Panc1 (cell line): ENCODE results near the gene IL32. TPM values are rescaled to one million over a fixed set of nuclear protein-coding genes. Genes with fewer than 3 reads are reported as not detected.
A peak's percentile ranks its signal among the peaks of the same experiment; 100 is the strongest.

Experiments
- ATAC-seq: fragments of 200-7000 bp; cut with Tn5 transposase; 2 replicates; pipeline ENCODE4 v1.9.1; 2020; ENCODE audit warnings: mild to moderate bottlenecking, moderate library complexity
- BruUV-seq: library from RNA; stranded (reverse); fragments of 400-500 nt; replicated peaks from 2 replicates; lab custom pipeline; 2021; lab: Mats Ljungman, UMichigan
- CTCF ChIA-PET: fragments of 300-600 bp; sonication (Branson Sonifier 250); formaldehyde crosslinking; loops from one replicate; lab custom pipeline; 2022; ENCODE audit warnings: antibody characterized with exemption; lab: Charles Lee
- POLR2A ChIA-PET: fragments of 300-600 bp; sonication (Branson Sonifier 250); formaldehyde crosslinking; loops from one replicate; lab custom pipeline; 2022; ENCODE audit warnings: antibody characterized with exemption; lab: Charles Lee
- DNase-seq: peaks from one replicate; pipeline ENCODE4 v3.0.0-alpha.2; 2010; ENCODE audit warnings: low read depth, low spot score
- H3K27ac ChIP-seq: 2 replicates; pipeline ENCODE4 v1.5.1; 2011; ENCODE audit warnings: mild to moderate bottlenecking, low read length, inconsistent platforms
- H3K27me3 ChIP-seq: fragments of 200-500 bp; sonication (Bioruptor generic); 2 replicates; pipeline ENCODE4 v1.6.0; 2014; ENCODE audit warnings: low read length, inconsistent platforms; ENCODE audit not compliant: control insufficient read depth, insufficient read depth
- H3K36me3 ChIP-seq: fragments of 200-500 bp; sonication (Bioruptor generic); 2 replicates; pipeline ENCODE4 v1.5.1; 2014; ENCODE audit warnings: inconsistent platforms, mild to moderate bottlenecking, low read length, moderate library complexity; ENCODE audit not compliant: control insufficient read depth, insufficient read depth
- H3K4me1 ChIP-seq: 2 replicates; pipeline ENCODE4 v1.5.1; 2011; ENCODE audit warnings: inconsistent platforms, mild to moderate bottlenecking, low read length, moderate library complexity; ENCODE audit not compliant: control insufficient read depth, insufficient read depth
- H3K4me3 ChIP-seq, 2 experiments: 2 replicates each; pipeline ENCODE4 v1.5.1; 2011 to 2012; ENCODE audit warnings: low read depth in 2 of 2, low read length in 2 of 2, mild to moderate bottlenecking in 2 of 2, inconsistent platforms in 1 of 2, moderate library complexity in 1 of 2
- H3K9me3 ChIP-seq: fragments of 200-500 bp; sonication (Bioruptor generic); 2 replicates; pipeline ENCODE4 v1.5.1; 2014; ENCODE audit warnings: low read depth, mild to moderate bottlenecking, inconsistent platforms, low read length, moderate library complexity; ENCODE audit not compliant: control insufficient read depth, insufficient read depth
- POLR2AphosphoS5 ChIP-seq: IDR thresholded peaks from 2 replicates; pipeline ENCODE4 v1.6.1; 2012; ENCODE audit warnings: mild to moderate bottlenecking, low read depth, low read length, moderate library complexity
- SIN3A ChIP-seq: IDR thresholded peaks from 2 replicates; pipeline ENCODE4 v1.6.1; 2012; ENCODE audit warnings: low read depth, mild to moderate bottlenecking, low read length, moderate library complexity, borderline replicate concordance; ENCODE audit not compliant: insufficient read depth
- TCF7L2 ChIP-seq: IDR thresholded peaks from 2 replicates; pipeline ENCODE4 v1.6.1; 2011; ENCODE audit warnings: mild to moderate bottlenecking, low read depth, low read length, inconsistent platforms
- in situ Hi-C: cut with HindIII; loops from 2 replicates; pipeline ENCODE4 v1.10.0; 2016; ENCODE audit warnings: low sequenced_read_pairs, low pct_unique_long_range_greater_than_20kb
- intact Hi-C: fragments of 100-400 bp; cut with micrococcal nuclease; formaldehyde crosslinking; loops from one replicate; pipeline ENCODE4 v1.10.0; 2022; ENCODE audit not compliant: unreplicated experiment
- total RNA-seq: library from RNA; stranded (reverse); gene quantifications from one replicate; pipeline ENCODE4 v1.2.1, GENCODE V29; 2021; ENCODE audit not compliant: unreplicated experiment
- TF ChIP-seq, protein P1 (sequence below): fragments of 450-650 bp; IDR thresholded peaks from 2 replicates; pipeline ENCODE4 v1.5.1; 2017; ENCODE audit warnings: mild to moderate bottlenecking
- TF ChIP-seq, protein P2 (sequence below), 2 experiments: IDR thresholded peaks; 2 replicates each; pipeline ENCODE4 v1.6.1; 2011 to 2012; ENCODE audit warnings: low read depth in 2 of 2, control low read depth in 1 of 2, low read length in 1 of 2, mild to moderate bottlenecking in 1 of 2, moderate library complexity in 1 of 2; ENCODE audit not compliant: insufficient read depth in 1 of 2

The IL32 gene
- total RNA-seq, 1 experiment from 2014 or later: 17.1 TPM

DNA sequence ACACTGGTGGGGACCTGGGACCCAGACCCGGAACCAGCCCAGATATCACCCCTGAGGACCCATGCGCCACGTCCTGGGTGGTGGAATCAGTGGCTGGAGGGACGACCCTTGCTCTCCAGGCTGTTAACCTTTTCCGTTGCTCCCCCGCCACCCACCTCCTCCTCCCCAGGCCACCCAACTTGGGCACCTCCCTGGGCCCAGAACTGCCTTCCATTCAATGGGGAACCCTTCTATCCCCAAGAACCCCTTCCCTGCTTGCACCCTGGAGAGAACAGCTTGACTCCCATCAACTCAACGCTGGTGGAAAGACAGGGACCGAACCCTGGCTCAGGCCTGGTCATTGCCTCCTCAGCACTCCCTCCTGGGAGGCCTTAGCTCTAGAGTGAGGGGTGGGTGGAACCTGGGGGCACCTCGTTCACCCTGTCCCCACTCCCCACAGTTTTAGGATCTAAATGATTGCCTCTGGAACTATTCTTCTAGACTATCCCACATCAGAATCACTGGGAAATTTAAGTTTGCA, 5.7 kb upstream of the IL32 start:
- H3K27ac ChIP-seq: peak overlapping the region; percentile 83
- no peak for DNase-seq
- H3K36me3 ChIP-seq: no peaks in the 10 kb centered on the region
- H3K27me3 ChIP-seq: no peaks in the 10 kb centered on the region
- ATAC-seq: no peak
- TF ChIP-seq, protein P1, sequence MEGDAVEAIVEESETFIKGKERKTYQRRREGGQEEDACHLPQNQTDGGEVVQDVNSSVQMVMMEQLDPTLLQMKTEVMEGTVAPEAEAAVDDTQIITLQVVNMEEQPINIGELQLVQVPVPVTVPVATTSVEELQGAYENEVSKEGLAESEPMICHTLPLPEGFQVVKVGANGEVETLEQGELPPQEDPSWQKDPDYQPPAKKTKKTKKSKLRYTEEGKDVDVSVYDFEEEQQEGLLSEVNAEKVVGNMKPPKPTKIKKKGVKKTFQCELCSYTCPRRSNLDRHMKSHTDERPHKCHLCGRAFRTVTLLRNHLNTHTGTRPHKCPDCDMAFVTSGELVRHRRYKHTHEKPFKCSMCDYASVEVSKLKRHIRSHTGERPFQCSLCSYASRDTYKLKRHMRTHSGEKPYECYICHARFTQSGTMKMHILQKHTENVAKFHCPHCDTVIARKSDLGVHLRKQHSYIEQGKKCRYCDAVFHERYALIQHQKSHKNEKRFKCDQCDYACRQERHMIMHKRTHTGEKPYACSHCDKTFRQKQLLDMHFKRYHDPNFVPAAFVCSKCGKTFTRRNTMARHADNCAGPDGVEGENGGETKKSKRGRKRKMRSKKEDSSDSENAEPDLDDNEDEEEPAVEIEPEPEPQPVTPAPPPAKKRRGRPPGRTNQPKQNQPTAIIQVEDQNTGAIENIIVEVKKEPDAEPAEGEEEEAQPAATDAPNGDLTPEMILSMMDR: no peak
- no peak for TF ChIP-seq SIN3A
- TF ChIP-seq TCF7L2: no peak
- CTCF ChIA-PET: interaction anchor here (0.8 to 2.2 kb wide), 4 partner anchors 28 to 1218 kb away, joined by 3 to 6 read pairs (median 4); no protein-coding TSS in a partner anchor
- intact Hi-C loops: loop anchor here (10.0 kb wide), 1 partner anchor 65 kb away; no protein-coding TSS in a partner anchor
- no TSS peak for BruUV-seq
- H3K9me3 ChIP-seq: no peaks in the 10 kb centered on the region
- H3K4me3 ChIP-seq: peak overlapping the region; percentile 58 to 74
- POLR2A ChIA-PET: no interaction called here
- in situ Hi-C loops: no loop called here
- peaks cover 2% of the 10 kb centered on the region for H3K4me1 ChIP-seq

DNA sequence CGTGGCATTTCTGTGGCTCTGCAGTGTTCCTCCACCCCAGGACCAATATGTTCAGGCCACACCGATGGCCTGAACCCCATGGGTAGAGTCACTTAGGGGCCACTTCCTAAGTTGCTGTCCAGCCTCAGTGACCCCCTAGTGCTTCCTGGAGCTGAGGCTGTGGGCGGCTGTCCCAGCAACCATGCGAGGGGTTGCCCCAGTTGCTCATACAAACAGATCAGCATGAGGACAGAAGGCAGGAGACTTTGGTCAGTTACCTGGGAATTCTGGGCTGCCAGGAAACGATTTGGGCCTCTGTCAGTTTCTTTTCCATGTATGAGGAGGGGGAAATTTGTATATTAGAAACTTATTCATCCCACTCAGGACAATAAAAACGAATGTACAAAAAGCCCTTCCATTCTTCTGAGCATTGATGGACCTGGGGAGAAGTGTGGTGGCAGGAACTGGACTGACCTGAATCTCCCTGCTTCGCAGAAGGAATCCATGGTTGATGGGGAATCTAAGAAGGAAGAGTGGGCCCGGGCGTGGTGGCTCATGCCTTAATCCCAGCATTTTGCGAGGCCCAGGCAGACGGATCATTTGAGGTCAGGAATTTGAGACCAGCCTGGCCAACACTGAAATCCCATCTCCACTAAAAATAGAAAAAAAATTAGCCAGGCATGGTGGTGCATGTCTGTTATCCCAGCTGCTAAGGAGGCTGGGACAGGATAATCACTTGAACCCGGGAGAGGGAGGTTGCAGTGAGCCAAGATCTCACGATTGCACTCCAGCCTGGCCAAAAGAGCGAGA, 4.9 kb upstream of the IL32 start:
- ChIA-PET POLR2A (no interaction called here), CTCF (interaction anchor here (2.2 kb wide), 1 partner anchor 69 kb away, joined by 6 read pairs; no protein-coding TSS in a partner anchor)
- BruUV-seq: no TSS peak
- no peaks in the 10 kb centered on the region for H3K27me3 ChIP-seq
- no peaks in the 10 kb centered on the region for H3K36me3 ChIP-seq
- TF ChIP-seq TCF7L2 (no peak), POLR2AphosphoS5 (no peak), SIN3A (no peak)
- TF ChIP-seq, protein P1: no peak
- TF ChIP-seq, protein P2, sequence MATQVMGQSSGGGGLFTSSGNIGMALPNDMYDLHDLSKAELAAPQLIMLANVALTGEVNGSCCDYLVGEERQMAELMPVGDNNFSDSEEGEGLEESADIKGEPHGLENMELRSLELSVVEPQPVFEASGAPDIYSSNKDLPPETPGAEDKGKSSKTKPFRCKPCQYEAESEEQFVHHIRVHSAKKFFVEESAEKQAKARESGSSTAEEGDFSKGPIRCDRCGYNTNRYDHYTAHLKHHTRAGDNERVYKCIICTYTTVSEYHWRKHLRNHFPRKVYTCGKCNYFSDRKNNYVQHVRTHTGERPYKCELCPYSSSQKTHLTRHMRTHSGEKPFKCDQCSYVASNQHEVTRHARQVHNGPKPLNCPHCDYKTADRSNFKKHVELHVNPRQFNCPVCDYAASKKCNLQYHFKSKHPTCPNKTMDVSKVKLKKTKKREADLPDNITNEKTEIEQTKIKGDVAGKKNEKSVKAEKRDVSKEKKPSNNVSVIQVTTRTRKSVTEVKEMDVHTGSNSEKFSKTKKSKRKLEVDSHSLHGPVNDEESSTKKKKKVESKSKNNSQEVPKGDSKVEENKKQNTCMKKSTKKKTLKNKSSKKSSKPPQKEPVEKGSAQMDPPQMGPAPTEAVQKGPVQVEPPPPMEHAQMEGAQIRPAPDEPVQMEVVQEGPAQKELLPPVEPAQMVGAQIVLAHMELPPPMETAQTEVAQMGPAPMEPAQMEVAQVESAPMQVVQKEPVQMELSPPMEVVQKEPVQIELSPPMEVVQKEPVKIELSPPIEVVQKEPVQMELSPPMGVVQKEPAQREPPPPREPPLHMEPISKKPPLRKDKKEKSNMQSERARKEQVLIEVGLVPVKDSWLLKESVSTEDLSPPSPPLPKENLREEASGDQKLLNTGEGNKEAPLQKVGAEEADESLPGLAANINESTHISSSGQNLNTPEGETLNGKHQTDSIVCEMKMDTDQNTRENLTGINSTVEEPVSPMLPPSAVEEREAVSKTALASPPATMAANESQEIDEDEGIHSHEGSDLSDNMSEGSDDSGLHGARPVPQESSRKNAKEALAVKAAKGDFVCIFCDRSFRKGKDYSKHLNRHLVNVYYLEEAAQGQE (IDR thresholded peaks at IDR 0.05; ENCODE audit: insufficient read depth in 1 of 2, low read depth in 2 of 2, low read length in 1 of 2): no peak
- H3K27ac ChIP-seq: no peak overlapping the region
- no peaks in the 10 kb centered on the region for H3K9me3 ChIP-seq
- DNase-seq (no peak), ATAC-seq (no peak)
- intact Hi-C loops: no loop called here
- peaks cover 9% of the 10 kb centered on the region for H3K4me1 ChIP-seq
- in situ Hi-C loops: no loop called here
- H3K4me3 ChIP-seq: no peak overlapping the region
